HG03139 (cell line): ENCODE measurements around the gene WNK4.
"Not testable (repeated sequence)": the region's sequence is repeated elsewhere in the genome, so short reads cannot be mapped to it uniquely, and the experiment has no call there.

Experiments used
- ATAC-seq: cut with Tn5 transposase; IDR thresholded peaks from one replicate; pipeline ENCODE4 v1.9.1; 2021; ENCODE audit not compliant: unreplicated experiment

WNK4 gene

GRCh38 chr17:42769964-42770363 lies 10.4 kb upstream of the WNK4 start:
- ATAC-seq: not testable (repeated sequence)

DNA sequence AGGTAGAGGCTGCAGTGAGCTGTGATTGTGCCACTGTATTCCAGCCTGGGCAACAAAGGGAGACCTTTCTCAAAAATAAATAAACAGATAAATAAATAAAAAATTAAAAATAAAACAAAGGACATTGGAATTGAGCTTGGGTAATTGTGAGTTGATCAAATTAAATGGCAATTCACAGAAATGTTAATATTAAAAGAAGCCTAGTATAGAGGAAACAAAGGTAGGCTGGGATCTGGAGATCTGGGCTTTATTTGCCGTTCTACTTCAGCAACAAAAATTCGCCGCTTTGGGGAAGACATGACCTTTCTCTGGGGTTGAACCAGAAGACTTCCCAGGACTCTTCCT lies 7.5 kb upstream of the WNK4 start:
- no peak for ATAC-seq

GRCh38 chr17:42773290-42774035 lies 6.9 kb upstream of the WNK4 start, which contains the start of gene VPS25:
Gene VPS25 (plus strand): TSS chr17:42773449. CDS start chr17:42773476, 27 bp downstream.
- no peak for ATAC-seq

GRCh38 chr17:42774066-42774745 lies 6.2 kb upstream of the WNK4 start:
- ATAC-seq: no peak

DNA sequence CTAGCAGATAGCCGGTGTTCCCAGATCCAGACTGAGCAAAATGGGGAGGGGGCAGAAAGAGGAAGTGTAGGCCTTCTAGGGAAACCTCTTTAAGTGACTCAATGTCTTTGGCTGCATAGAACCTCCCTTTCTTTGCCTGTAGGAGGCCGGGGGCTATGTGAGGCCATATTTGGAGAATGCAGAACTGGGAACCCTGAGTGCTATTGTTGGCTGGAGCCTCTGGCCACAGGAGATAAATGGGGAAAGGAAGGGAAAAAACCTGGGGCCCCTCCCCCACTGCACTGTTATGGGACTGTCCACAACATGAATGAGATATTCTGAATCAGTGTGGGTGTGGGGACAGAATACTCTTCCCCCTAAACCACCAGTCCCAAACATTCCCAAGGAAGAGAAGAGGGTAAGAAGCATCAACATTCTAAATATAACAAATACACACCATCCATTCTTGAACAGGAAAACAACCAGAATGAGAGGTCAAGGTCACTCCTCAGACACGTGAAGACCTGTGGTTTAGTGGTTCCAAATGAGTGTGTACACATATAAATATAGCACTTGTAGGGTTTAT lies 4.8 kb upstream of the WNK4 start:
- no peak for ATAC-seq

- no peak for ATAC-seq
These were observed 1.8 kb upstream of the WNK4 start for GRCh38 chr17:42778570-42778969.

GRCh38 chr17:42779304-42779935 lies 990 bp upstream of the WNK4 start:
- no peak for ATAC-seq

- no peak for ATAC-seq
These were observed 635 bp downstream of the WNK4 start for GRCh38 chr17:42780851-42781638.

GRCh38 chr17:42781639-42782165 lies 1.3 kb downstream of the WNK4 start:
- no peak for ATAC-seq

GRCh38 chr17:42782166-42783061 lies 2.0 kb downstream of the WNK4 start:
- no peak for ATAC-seq

DNA sequence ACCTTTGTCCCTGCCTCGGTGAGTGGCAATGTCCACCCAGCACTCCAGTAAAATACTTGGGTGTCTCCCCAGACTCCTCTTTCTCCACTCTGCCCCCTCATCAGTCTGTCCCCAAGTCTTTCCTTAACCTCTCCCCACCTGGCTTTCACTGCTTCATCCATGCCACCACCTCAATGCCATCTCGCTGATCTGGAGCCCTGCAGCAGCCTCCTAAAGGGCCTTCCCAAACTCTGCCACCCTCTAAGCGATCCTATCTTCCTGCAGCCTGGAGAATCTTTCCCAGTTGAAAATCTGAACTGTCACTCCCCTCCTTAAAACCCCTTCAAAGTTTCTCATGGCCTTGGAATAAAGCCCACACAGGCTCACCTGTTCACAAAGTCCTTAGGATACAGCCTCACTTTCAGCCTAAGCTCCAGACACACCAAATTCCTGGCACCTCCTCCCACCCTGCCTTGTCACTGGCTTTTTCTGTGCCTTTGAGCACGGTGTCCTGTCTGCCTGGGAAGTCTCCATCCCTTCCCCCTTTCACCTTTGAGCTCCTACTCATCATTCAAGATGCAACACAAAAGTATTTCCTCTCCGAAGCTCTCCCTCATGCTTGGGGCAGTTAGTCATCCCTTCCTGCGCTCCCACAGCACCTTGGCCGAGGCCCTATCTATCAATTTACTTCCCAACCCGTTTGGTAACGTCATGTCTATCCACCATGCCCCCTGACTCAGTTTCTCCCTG lies 2.8 kb downstream of the WNK4 start:
- no peak for ATAC-seq

DNA sequence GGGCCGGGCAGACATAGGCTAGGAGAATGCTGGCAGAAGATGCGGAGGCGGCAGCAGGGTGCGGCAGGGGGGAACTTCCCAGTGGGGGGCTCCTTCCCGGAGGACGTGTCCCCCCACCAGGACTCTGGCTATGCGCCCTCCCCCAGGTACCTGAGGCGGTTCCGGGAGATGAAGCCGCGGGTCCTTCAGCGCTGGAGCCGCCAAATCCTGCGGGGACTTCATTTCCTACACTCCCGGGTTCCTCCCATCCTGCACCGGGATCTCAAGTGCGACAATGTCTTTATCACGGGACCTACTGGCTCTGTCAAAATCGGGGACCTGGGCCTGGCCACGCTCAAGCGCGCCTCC lies 3.4 kb downstream of the WNK4 start:
- no peak for ATAC-seq

DNA sequence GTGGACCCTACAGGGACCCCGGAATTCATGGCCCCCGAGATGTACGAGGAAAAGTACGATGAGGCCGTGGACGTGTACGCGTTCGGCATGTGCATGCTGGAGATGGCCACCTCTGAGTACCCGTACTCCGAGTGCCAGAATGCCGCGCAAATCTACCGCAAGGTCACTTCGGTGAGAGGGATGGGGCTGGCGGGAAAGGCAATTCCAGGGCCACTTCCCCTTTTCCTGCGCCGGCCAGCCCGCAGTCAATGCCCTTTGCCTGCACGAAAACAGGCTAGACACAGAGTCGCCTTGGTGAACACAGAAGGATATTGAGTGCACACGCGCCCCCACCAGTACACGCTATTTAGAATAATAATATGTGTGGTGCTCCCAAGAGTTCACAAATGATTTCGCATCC lies 4.0 kb downstream of the WNK4 start:
- ATAC-seq: no peak

DNA sequence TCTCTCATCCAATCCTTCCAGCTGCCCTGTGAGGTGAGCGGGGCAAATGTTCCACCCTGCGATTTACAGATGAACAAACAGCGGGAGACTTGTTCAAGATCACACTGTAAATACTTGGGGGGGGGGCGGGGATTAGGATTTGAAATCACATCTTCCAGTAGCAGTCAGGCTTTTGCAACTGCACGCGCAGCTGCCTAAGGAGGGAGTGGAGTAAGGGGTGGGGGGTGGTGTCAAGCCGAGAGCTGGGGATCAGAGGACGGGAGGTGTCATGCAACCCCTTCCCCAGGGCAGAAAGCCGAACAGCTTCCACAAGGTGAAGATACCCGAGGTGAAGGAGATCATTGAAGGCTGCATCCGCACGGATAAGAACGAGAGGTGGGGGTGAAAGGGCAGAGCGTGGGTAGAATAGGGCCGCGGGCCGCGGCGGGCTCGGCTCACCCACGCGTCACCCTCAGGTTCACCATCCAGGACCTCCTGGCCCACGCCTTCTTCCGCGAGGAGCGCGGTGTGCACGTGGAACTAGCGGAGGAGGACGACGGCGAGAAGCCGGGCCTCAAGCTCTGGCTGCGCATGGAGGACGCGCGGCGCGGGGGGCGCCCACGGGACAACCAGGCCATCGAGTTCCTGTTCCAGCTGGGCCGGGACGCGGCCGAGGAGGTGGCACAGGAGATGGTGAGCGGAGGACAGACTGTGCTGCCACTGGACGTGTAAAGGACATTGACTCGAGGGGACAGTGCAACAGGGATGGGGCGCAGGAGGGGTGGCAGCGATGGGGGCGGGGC lies 4.6 kb downstream of the WNK4 start:
- ATAC-seq: no peak

DNA sequence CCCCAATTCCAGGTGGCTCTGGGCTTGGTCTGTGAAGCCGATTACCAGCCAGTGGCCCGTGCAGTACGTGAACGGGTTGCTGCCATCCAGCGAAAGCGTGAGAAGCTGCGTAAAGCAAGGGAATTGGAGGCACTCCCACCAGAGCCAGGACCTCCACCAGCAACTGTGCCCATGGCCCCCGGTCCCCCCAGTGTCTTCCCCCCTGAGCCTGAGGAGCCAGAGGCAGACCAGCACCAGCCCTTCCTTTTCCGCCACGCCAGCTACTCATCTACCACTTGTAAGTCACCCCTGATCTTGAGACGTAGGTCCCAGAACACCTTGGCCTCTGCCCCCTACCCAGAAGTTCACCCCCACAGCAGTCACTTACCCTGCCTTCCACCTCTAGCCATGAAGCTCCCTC lies 6.9 kb downstream of the WNK4 start:
- ATAC-seq: no peak

GRCh38 chr17:42791948-42792347 lies 11.5 kb downstream of the WNK4 start:
- no peak for ATAC-seq

- ATAC-seq: no peak
These were observed 12.1 kb downstream of the WNK4 start for GRCh38 chr17:42792545-42792944.

DNA sequence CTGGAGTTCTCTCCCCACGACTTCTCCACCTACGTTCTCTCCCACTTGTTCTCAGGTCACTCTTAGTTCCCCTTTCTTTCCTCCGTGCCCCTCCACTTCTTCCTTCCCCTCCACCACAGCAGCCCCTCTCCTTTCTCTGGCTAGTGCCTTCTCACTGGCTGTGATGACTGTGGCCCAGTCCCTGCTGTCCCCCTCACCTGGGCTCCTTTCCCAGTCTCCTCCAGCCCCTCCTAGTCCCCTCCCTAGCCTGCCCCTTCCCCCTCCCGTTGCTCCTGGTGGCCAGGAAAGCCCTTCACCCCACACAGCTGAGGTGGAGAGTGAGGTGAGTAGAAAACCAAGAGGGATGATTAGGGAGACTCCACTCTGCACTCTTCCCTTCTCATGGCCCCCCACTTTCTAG lies 14.7 kb downstream of the WNK4 start:
- no peak for ATAC-seq

GRCh38 chr17:42795465-42795864 lies 15.1 kb downstream of the WNK4 start:
- no peak for ATAC-seq
